ENCODE measurements around the gene CYP8B1. TPM values are rescaled to one million over a fixed set of nuclear protein-coding genes. Genes with fewer than 3 reads are reported as not detected.

CYP8B1 gene
- total and polyA plus RNA-seq, 2 of the 13 experiments (the other 11 are each of a cell fraction or from before 2014, with no cell fraction given): 0.58 to 2.0 TPM

DNA sequence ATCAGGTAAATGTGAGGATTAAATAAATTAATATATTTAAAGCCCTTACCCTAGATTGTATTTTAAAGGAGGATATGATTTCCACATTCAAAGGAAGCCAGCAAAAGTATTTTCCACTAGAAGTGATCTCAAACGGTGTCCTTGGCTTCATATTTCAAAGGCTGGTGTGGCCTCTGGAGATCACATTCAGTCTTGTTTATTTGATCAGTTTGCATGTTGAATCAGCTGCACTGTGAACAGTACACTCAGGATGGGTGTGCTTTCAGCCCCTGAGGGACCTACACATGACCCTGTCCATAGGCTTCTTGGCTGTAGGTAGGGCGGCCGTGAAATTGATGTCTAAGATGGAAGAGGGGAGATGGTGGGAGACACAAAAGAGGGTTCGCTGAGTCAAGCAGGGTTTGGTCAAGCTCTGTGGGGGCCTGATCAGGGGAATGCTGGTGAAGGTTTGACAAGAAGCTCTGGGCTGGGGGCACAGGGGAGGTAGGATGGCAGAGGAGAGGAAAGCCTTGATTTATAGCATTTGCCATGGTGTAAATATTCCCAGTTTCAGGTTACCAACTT lies 21.9 kb downstream of the CYP8B1 start:
- H3K4me3 ChIP-seq (replicated peaks in 1 of 3; ENCODE audit: insufficient read depth in 1 of 3, low read depth in 2 of 3, low read length in 3 of 3): peak overlapping the region in 1 of 3 experiments; percentile 9; a peak in 1 of 6 replicates
- H3K9ac ChIP-seq (ENCODE audit: insufficient read depth, low read depth, low read length): peak overlapping the region; percentile 58
- 5% methylated on average over 4 of the region's 4 CpGs for WGBS (ENCODE audit: low lambda C conversion rate)
- no peaks in the 10 kb centered on the region for H3K9me3 ChIP-seq (ENCODE audit: low read length)
- in situ Hi-C loops (cut with HindIII; ENCODE audit: extremely low pct_ligation_motif_present, low pct_unique_long_range_greater_than_20kb): no loop called here
- no peaks in the 10 kb centered on the region for H3K27me3 ChIP-seq (ENCODE audit: control insufficient read depth in 1 of 2, insufficient read depth in 2 of 2, low read length in 2 of 2)
- POLR2A ChIA-PET: interaction anchor here (1.2 to 2.1 kb wide), 5 partner anchors 10 to 25 kb away, joined by 4 to 10 read pairs (median 6); no protein-coding TSS in a partner anchor
- no peaks in the 10 kb centered on the region for H3K36me3 ChIP-seq (replicated peaks in 1 of 2; ENCODE audit: control insufficient read depth in 1 of 2, insufficient read depth in 2 of 2, low read length in 2 of 2)
- intact Hi-C loops (cut with micrococcal nuclease; ENCODE audit: unreplicated experiment): no loop called here
- ATAC-seq: peak; percentile 79
- no TSS peak for BruUV-seq (replicated peaks)
- peak overlapping the region; percentile 60 for H3K4me2 ChIP-seq (ENCODE audit: low read depth, low read length)
- no peak overlapping the region for H2AFZ ChIP-seq (ENCODE audit: low read length)
- peak overlapping the region; percentile 98 for H3K27ac ChIP-seq (ENCODE audit: extremely low read length, insufficient read depth, low read length)
- CTCF ChIA-PET (ENCODE audit: low intra/inter-chr PET ratio, low total read pairs): no interaction called here
- peak; percentile 96 for DNase-seq (ENCODE audit: low spot score)
- no peaks in the 10 kb centered on the region for H4K20me1 ChIP-seq (ENCODE audit: insufficient read depth, low read length)
- no peaks in the 10 kb centered on the region for H3K79me2 ChIP-seq (ENCODE audit: insufficient read depth, low read length)
- peak; percentile 88 for FAIRE-seq
- H3K4me1 ChIP-seq (ENCODE audit: insufficient read depth, low read length): peaks cover 88% of the 10 kb centered on the region
- no peak for TF ChIP-seq SAFB2 (CRISPR knock-in tag; IDR thresholded peaks at IDR 0.05; ENCODE audit: borderline replicate concordance, low read depth)
- TF ChIP-seq ZFYVE20 (CRISPR knock-in tag; IDR thresholded peaks at IDR 0.05; ENCODE audit: borderline replicate concordance, low read depth): no peak
- TF ChIP-seq, protein P1, sequence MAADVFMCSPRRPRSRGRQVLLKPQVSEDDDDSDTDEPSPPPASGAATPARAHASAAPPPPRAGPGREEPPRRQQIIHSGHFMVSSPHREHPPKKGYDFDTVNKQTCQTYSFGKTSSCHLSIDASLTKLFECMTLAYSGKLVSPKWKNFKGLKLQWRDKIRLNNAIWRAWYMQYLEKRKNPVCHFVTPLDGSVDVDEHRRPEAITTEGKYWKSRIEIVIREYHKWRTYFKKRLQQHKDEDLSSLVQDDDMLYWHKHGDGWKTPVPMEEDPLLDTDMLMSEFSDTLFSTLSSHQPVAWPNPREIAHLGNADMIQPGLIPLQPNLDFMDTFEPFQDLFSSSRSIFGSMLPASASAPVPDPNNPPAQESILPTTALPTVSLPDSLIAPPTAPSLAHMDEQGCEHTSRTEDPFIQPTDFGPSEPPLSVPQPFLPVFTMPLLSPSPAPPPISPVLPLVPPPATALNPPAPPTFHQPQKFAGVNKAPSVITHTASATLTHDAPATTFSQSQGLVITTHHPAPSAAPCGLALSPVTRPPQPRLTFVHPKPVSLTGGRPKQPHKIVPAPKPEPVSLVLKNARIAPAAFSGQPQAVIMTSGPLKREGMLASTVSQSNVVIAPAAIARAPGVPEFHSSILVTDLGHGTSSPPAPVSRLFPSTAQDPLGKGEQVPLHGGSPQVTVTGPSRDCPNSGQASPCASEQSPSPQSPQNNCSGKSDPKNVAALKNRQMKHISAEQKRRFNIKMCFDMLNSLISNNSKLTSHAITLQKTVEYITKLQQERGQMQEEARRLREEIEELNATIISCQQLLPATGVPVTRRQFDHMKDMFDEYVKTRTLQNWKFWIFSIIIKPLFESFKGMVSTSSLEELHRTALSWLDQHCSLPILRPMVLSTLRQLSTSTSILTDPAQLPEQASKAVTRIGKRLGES (CRISPR knock-in tag; IDR thresholded peaks at IDR 0.05; ENCODE audit: borderline replicate concordance): 0 out of 2 replicates have a peak, but pooled peaks have one; percentile 32
- peak; percentile 82 for TF ChIP-seq ARNTL (CRISPR knock-in tag; IDR thresholded peaks at IDR 0.05)
- TF ChIP-seq KLF16 (CRISPR knock-in tag; IDR thresholded peaks at IDR 0.05): peak in 1 of 2 experiments; percentile 50; a peak in 1 of 4 replicates
- TF ChIP-seq GABPA (IDR thresholded peaks at IDR 0.05; ENCODE audit: low read depth, low read length): no peak
- peak; percentile 46; the same call in 1 of the 2 replicates for TF ChIP-seq GABPA (CRISPR knock-in tag; IDR thresholded peaks at IDR 0.05; ENCODE audit: low read depth)
- TF ChIP-seq TSC22D2 (CRISPR knock-in tag; IDR thresholded peaks at IDR 0.05; ENCODE audit: borderline replicate concordance): peak; percentile 76; the same call in 1 of the 2 replicates
- TF ChIP-seq, protein P2, sequence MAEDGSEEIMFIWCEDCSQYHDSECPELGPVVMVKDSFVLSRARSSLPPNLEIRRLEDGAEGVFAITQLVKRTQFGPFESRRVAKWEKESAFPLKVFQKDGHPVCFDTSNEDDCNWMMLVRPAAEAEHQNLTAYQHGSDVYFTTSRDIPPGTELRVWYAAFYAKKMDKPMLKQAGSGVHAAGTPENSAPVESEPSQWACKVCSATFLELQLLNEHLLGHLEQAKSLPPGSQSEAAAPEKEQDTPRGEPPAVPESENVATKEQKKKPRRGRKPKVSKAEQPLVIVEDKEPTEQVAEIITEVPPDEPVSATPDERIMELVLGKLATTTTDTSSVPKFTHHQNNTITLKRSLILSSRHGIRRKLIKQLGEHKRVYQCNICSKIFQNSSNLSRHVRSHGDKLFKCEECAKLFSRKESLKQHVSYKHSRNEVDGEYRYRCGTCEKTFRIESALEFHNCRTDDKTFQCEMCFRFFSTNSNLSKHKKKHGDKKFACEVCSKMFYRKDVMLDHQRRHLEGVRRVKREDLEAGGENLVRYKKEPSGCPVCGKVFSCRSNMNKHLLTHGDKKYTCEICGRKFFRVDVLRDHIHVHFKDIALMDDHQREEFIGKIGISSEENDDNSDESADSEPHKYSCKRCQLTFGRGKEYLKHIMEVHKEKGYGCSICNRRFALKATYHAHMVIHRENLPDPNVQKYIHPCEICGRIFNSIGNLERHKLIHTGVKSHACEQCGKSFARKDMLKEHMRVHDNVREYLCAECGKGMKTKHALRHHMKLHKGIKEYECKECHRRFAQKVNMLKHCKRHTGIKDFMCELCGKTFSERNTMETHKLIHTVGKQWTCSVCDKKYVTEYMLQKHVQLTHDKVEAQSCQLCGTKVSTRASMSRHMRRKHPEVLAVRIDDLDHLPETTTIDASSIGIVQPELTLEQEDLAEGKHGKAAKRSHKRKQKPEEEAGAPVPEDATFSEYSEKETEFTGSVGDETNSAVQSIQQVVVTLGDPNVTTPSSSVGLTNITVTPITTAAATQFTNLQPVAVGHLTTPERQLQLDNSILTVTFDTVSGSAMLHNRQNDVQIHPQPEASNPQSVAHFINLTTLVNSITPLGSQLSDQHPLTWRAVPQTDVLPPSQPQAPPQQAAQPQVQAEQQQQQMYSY (CRISPR knock-in tag; IDR thresholded peaks at IDR 0.05): no peak

Data from HepG2 (cell line).